HEK293 (cell line): Measurements from ENCODE around the gene NATD1.

Experiments used
- CTCF ChIA-PET: fragments of 350-600 bp; formaldehyde crosslinking; extraction: SDS; loops from one replicate; lab custom pipeline; 2021; ENCODE audit warnings: antibody characterized with exemption; lab: Yijun Ruan, JAX
- POLR2A ChIA-PET: fragments of 300-600 bp; formaldehyde crosslinking; extraction: SDS; loops from one replicate; lab custom pipeline; 2020; ENCODE audit warnings: antibody characterized with exemption, inconsistent platforms; lab: Yijun Ruan, JAX
- H3K27ac ChIP-seq: fragments of 200-500 bp; sonication (Bioruptor generic); 2 replicates; pipeline ENCODE4 v1.5.1; 2014; ENCODE audit warnings: low read depth, low read length, control low read depth, inconsistent platforms; ENCODE audit errors: extremely low read depth
- H3K36me3 ChIP-seq, 2 experiments: fragments of 200-500 bp in 1 of 2; sonication (Bioruptor generic) in 1 of 2; 1 replicate in 1 of 2; 2 replicates in 1 of 2; pipeline ENCODE4 v1.5.1; 2014 to 2017; ENCODE audit warnings: inconsistent platforms in 2 of 2, low read length in 2 of 2; ENCODE audit not compliant: control insufficient read depth in 2 of 2, insufficient read depth in 1 of 2
- H3K4me1 ChIP-seq: fragments of 200-500 bp; sonication (Bioruptor generic); 2 replicates; pipeline ENCODE4 v1.5.1; 2014; ENCODE audit warnings: mild to moderate bottlenecking, low read length, inconsistent platforms; ENCODE audit not compliant: control insufficient read depth, insufficient read depth
- H3K4me3 ChIP-seq: 2 replicates; pipeline ENCODE4 v1.5.1; 2011; ENCODE audit warnings: low read depth, mild to moderate bottlenecking, control low read depth, low read length, moderate library complexity
- H3K9me3 ChIP-seq: fragments of 200-500 bp; sonication (Bioruptor generic); 2 replicates; pipeline ENCODE4 v1.5.1; 2014; ENCODE audit warnings: low read depth, low read length, inconsistent platforms; ENCODE audit not compliant: control insufficient read depth, insufficient read depth
- CTCF ChIP-seq: fragments of 450-650 bp; formaldehyde crosslinking; IDR thresholded peaks from 2 replicates; pipeline ENCODE4 v1.5.1; 2016; ENCODE audit warnings: missing biosample characterization, missing genetic modification characterization
- GLI2 ChIP-seq: fragments of 450-650 bp; formaldehyde crosslinking; IDR thresholded peaks from 2 replicates; pipeline ENCODE4; 2017; ENCODE audit warnings: missing biosample characterization, missing genetic modification characterization, low read depth, borderline replicate concordance
- GLIS2 ChIP-seq: fragments of 450-650 bp; formaldehyde crosslinking; IDR thresholded peaks from 2 replicates; pipeline ENCODE4 v1.5.1; 2016; ENCODE audit warnings: missing biosample characterization, missing genetic modification characterization
- HOXD13 ChIP-seq: sonication (generic); formaldehyde crosslinking; IDR thresholded peaks from 2 replicates; pipeline ENCODE4 v1.8.0; 2022; ENCODE audit warnings: missing genetic modification reagents, borderline replicate concordance
- KLF1 ChIP-seq: fragments of 450-650 bp; formaldehyde crosslinking; IDR thresholded peaks from 2 replicates; pipeline ENCODE4 v1.5.1; 2016; ENCODE audit warnings: missing biosample characterization, missing genetic modification characterization
- KLF17 ChIP-seq: fragments of 450-650 bp; formaldehyde crosslinking; IDR thresholded peaks from 2 replicates; pipeline ENCODE4 v1.5.1; 2016; ENCODE audit warnings: missing biosample characterization, missing genetic modification characterization
- MEIS1 ChIP-seq: sonication (generic); formaldehyde crosslinking; IDR thresholded peaks from 2 replicates; pipeline ENCODE4 v1.8.1; 2022; ENCODE audit warnings: missing genetic modification reagents, mild to moderate bottlenecking, borderline replicate concordance
- SCRT1 ChIP-seq: fragments of 450-650 bp; formaldehyde crosslinking; IDR thresholded peaks from 2 replicates; pipeline ENCODE4 v1.5.1; 2016; ENCODE audit warnings: missing biosample characterization, missing genetic modification characterization, borderline replicate concordance
- SCRT2 ChIP-seq: fragments of 450-650 bp; formaldehyde crosslinking; IDR thresholded peaks from 2 replicates; pipeline ENCODE4 v1.5.1; 2016; ENCODE audit warnings: missing biosample characterization, missing genetic modification characterization
- SETDB1 ChIP-seq: IDR thresholded peaks from one replicate; pipeline ENCODE4 v1.6.1; 2017; ENCODE audit warnings: mild to moderate bottlenecking, low read length, moderate library complexity, mixed read lengths; ENCODE audit not compliant: insufficient read length
- SP7 ChIP-seq: fragments of 450-650 bp; formaldehyde crosslinking; IDR thresholded peaks from 2 replicates; pipeline ENCODE4 v1.5.1; 2016; ENCODE audit warnings: missing biosample characterization, missing genetic modification characterization
- ZFP3 ChIP-seq: fragments of 450-650 bp; formaldehyde crosslinking; IDR thresholded peaks from 2 replicates; pipeline ENCODE4 v1.5.1; 2016; ENCODE audit warnings: low read depth, missing biosample characterization, missing genetic modification characterization
- ZNF10 ChIP-seq: fragments of 450-650 bp; formaldehyde crosslinking; IDR thresholded peaks from 2 replicates; pipeline ENCODE4 v1.5.1; 2017; ENCODE audit warnings: missing biosample characterization, missing genetic modification characterization
- ZNF114 ChIP-seq: fragments of 450-650 bp; formaldehyde crosslinking; IDR thresholded peaks from 2 replicates; pipeline ENCODE4 v1.5.0; 2017; ENCODE audit warnings: missing biosample characterization, missing genetic modification characterization
- ZNF239 ChIP-seq: fragments of 450-650 bp; formaldehyde crosslinking; IDR thresholded peaks from 2 replicates; pipeline ENCODE4 v1.5.1; 2016; ENCODE audit warnings: missing biosample characterization, missing genetic modification characterization
- ZNF274 ChIP-seq, 2 experiments: fragments of 200-500 bp in 1 of 2; fragments of 450-650 bp in 1 of 2; sonication (Bioruptor generic) in 1 of 2; formaldehyde crosslinking in 1 of 2; IDR thresholded peaks; 2 replicates each; pipeline versions ENCODE4 v1.5.1 to v1.6.1; 2014 to 2016; ENCODE audit warnings: borderline replicate concordance in 1 of 2, inconsistent platforms in 1 of 2, low read length in 1 of 2, missing biosample characterization in 1 of 2, missing genetic modification characterization in 1 of 2
- ZNF280C ChIP-seq: fragments of 450-650 bp; formaldehyde crosslinking; IDR thresholded peaks from 2 replicates; pipeline ENCODE4 v1.5.1; 2016; ENCODE audit warnings: missing biosample characterization, missing genetic modification characterization
- ZNF335 ChIP-seq: fragments of 450-650 bp; formaldehyde crosslinking; conservative IDR thresholded peaks from 2 replicates; pipeline ENCODE4 v1.5.1; 2016; ENCODE audit warnings: missing biosample characterization, missing genetic modification characterization
- ZNF37A ChIP-seq: fragments of 450-650 bp; IDR thresholded peaks from 2 replicates; pipeline ENCODE4 v1.5.1; 2018; ENCODE audit warnings: missing biosample characterization, missing genetic modification characterization
- ZNF433 ChIP-seq: fragments of 450-650 bp; formaldehyde crosslinking; IDR thresholded peaks from 2 replicates; pipeline ENCODE4 v1.5.1; 2016; ENCODE audit warnings: missing biosample characterization, missing genetic modification characterization, low read depth
- ZNF488 ChIP-seq: fragments of 450-650 bp; formaldehyde crosslinking; IDR thresholded peaks from 2 replicates; pipeline ENCODE4 v1.5.1; 2016; ENCODE audit warnings: missing biosample characterization, missing genetic modification characterization
- ZNF658 ChIP-seq: fragments of 450-650 bp; formaldehyde crosslinking; IDR thresholded peaks from 2 replicates; pipeline ENCODE4; 2016; ENCODE audit warnings: missing biosample characterization, missing genetic modification characterization
- ZNF660 ChIP-seq: fragments of 450-650 bp; IDR thresholded peaks from 2 replicates; pipeline ENCODE4 v1.5.1; 2018; ENCODE audit warnings: missing biosample characterization, mild to moderate bottlenecking, missing genetic modification characterization
- ZSCAN16 ChIP-seq: fragments of 450-650 bp; formaldehyde crosslinking; IDR thresholded peaks from 2 replicates; pipeline ENCODE4 v1.5.1; 2016; ENCODE audit warnings: missing biosample characterization, missing genetic modification characterization
- ZXDB ChIP-seq: fragments of 450-650 bp; formaldehyde crosslinking; IDR thresholded peaks from 2 replicates; pipeline ENCODE4 v1.5.1; 2016; ENCODE audit warnings: missing biosample characterization, missing genetic modification characterization

The NATD1 gene

GRCh38 chr17:21201874-21202273, 51.3 kb downstream of the NATD1 start (continued):
- no peak for TF ChIP-seq CTCF
- TF ChIP-seq MEIS1 (CRISPR knock-in tag): no peak
- TF ChIP-seq ZNF335: no peak
- TF ChIP-seq ZNF114 (tag by site-specific recombination): no peak
- TF ChIP-seq HOXD13 (CRISPR knock-in tag): no peak
- TF ChIP-seq ZNF274 (IDR thresholded peaks at IDR 0.05; ENCODE audit: low read length): no peak
- TF ChIP-seq ZNF274 (tag by site-specific recombination; IDR thresholded peaks at IDR 0.05; ENCODE audit: borderline replicate concordance): no peak
- TF ChIP-seq ZNF37A (tag by site-specific recombination): no peak

GRCh38 chr17:21201298-21201595, 52.0 kb downstream of the NATD1 start:
- H3K4me3 ChIP-seq: no peak overlapping the region
- peaks cover 26 to 56% of the 10 kb centered on the region in 2 experiments for H3K36me3 ChIP-seq
- POLR2A ChIA-PET: interaction anchor here (0.5 kb wide), 1 partner anchor 26 kb away, joined by 3 read pairs; no protein-coding TSS in a partner anchor
- H3K4me1 ChIP-seq: peaks cover 5% of the 10 kb centered on the region; the same call in 1 of the 2 replicates
- CTCF ChIA-PET: no interaction called here
- no peak for TF ChIP-seq ZNF10 (tag by site-specific recombination)
- no peak for TF ChIP-seq GLIS2 (tag by site-specific recombination)
- TF ChIP-seq SCRT2 (tag by site-specific recombination): peak; percentile 72; the same call in 1 of the 2 replicates
- TF ChIP-seq ZNF239 (tag by site-specific recombination): no peak
- peak; percentile 69; the same call in 1 of the 2 replicates for TF ChIP-seq SP7
- no peak for TF ChIP-seq ZSCAN16 (tag by site-specific recombination)
- 0 out of 2 replicates have a peak, but pooled peaks have one; percentile 28 for TF ChIP-seq SCRT1 (tag by site-specific recombination)
- 0 out of 2 replicates have a peak overlapping the region, but pooled peaks have one; percentile 16 for H3K27ac ChIP-seq
- H3K9me3 ChIP-seq: no peaks in the 10 kb centered on the region

GRCh38 chr17:21200590-21201297, 52.5 kb downstream of the NATD1 start:
- TF ChIP-seq SETDB1: no peak
- TF ChIP-seq ZNF660 (tag by site-specific recombination): no peak
- TF ChIP-seq KLF1 (tag by site-specific recombination): peak; percentile 74
- TF ChIP-seq ZNF10 (tag by site-specific recombination): no peak
- H3K27ac ChIP-seq: no peak overlapping the region
- peaks cover 21 to 57% of the 10 kb centered on the region in 2 experiments for H3K36me3 ChIP-seq
- no peaks in the 10 kb centered on the region for H3K9me3 ChIP-seq
- no peak overlapping the region for H3K4me3 ChIP-seq
- CTCF ChIA-PET: no interaction called here
- POLR2A ChIA-PET: interaction anchor here (0.5 kb wide), 2 partner anchors 23 to 26 kb away, joined by 3 read pairs; no protein-coding TSS in a partner anchor
- peaks cover 5% of the 10 kb centered on the region; the same call in 1 of the 2 replicates for H3K4me1 ChIP-seq

GRCh38 chr17:21199856-21200255, 53.4 kb downstream of the NATD1 start:
- no peaks in the 10 kb centered on the region for H3K9me3 ChIP-seq
- POLR2A ChIA-PET: no interaction called here
- H3K4me1 ChIP-seq: peaks cover 5% of the 10 kb centered on the region; the same call in 1 of the 2 replicates
- peaks cover 20 to 57% of the 10 kb centered on the region in 2 experiments for H3K36me3 ChIP-seq
- no peak overlapping the region for H3K4me3 ChIP-seq
- no peak overlapping the region for H3K27ac ChIP-seq
- CTCF ChIA-PET: no interaction called here
- TF ChIP-seq GLI2 (tag by site-specific recombination) (no peak), ZNF488 (tag by site-specific recombination) (no peak), ZFP3 (no peak), KLF17 (no peak), ZNF433 (tag by site-specific recombination) (no peak), ZNF658 (tag by site-specific recombination) (no peak), ZXDB (tag by site-specific recombination) (no peak), ZNF280C (tag by site-specific recombination) (no peak)
